Epithelial cell of esophagus (primary cell): ENCODE measurements around the gene SESN3.
"Not testable (repeated sequence)": the region's sequence is repeated elsewhere in the genome, so short reads cannot be mapped to it uniquely, and the experiment has no call there.

Source experiments
- DNase-seq: peaks from one replicate; pipeline ENCODE4 v3.0.0; 2010; ENCODE audit warnings: low read depth
- H3K4me3 ChIP-seq: 2 replicates; pipeline ENCODE4 v1.5.1; 2011; ENCODE audit warnings: mild to moderate bottlenecking, low read length, control low read depth
- TF ChIP-seq, protein P1 (sequence below): IDR thresholded peaks from 2 replicates; pipeline ENCODE4 v1.5.1; 2011; ENCODE audit warnings: low read depth, mild to moderate bottlenecking, low read length, control low read depth, inconsistent platforms; ENCODE audit not compliant: insufficient read depth; ENCODE audit errors: missing control alignments

The SESN3 gene

DNA sequence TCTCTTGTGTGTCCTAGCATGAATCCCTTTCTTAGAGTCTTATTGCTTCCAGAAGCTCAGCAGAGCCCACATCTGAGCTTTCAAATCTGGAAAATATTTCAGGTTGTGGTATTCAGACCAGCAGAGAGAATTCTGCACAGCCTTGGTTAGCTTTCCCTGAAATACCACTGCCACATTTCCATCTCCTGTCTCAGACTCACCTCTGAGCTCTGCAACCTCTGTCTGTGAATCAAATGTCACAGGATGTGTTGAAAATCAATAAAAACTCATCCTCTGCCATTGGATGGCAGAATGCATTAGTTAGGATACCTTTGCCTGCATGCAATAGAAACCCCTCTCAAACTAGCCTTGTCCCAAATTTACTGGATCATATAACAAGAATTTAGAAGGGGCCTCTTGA is 93.7 kb downstream of the SESN3 start:
- H3K4me3 ChIP-seq, result no peak overlapping the region
- DNase-seq, result no peak
- TF ChIP-seq, protein P1, sequence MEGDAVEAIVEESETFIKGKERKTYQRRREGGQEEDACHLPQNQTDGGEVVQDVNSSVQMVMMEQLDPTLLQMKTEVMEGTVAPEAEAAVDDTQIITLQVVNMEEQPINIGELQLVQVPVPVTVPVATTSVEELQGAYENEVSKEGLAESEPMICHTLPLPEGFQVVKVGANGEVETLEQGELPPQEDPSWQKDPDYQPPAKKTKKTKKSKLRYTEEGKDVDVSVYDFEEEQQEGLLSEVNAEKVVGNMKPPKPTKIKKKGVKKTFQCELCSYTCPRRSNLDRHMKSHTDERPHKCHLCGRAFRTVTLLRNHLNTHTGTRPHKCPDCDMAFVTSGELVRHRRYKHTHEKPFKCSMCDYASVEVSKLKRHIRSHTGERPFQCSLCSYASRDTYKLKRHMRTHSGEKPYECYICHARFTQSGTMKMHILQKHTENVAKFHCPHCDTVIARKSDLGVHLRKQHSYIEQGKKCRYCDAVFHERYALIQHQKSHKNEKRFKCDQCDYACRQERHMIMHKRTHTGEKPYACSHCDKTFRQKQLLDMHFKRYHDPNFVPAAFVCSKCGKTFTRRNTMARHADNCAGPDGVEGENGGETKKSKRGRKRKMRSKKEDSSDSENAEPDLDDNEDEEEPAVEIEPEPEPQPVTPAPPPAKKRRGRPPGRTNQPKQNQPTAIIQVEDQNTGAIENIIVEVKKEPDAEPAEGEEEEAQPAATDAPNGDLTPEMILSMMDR, result no peak

GRCh38 chr11:95136747-95137146 is 94.3 kb downstream of the SESN3 start:
- not testable (repeated sequence) for H3K4me3 ChIP-seq, DNase-seq

GRCh38 chr11:95135880-95136279 is 95.1 kb downstream of the SESN3 start:
- H3K4me3 ChIP-seq, result no peak overlapping the region
- DNase-seq, result no peak
- TF ChIP-seq, protein P1, result no peak

DNA sequence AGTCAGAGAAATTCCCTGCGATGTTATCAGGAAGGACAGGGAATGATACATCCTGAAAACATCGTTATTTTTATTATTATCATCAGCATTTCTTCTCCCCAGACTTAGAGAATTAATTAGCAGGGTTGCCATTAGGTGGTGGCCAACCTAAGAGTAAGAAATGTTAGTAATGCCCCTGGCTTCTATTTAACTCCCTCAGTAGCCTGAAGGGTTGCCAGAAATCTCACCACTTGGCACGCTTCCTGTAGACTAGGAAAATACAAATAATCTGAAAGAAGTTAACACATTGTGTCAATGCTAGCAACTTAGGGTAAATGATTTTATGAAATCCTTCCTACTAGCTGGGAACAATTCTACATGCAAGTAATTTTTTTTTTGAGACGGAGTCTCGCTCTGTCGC is 95.8 kb downstream of the SESN3 start:
- peak; percentile 45 for DNase-seq
- TF ChIP-seq, protein P1, result no peak
- H3K4me3 ChIP-seq, result no peak overlapping the region

GRCh38 chr11:95134491-95134890 is 96.5 kb downstream of the SESN3 start:
- TF ChIP-seq, protein P1, result no peak
- peak; percentile 99 for DNase-seq
- no peak overlapping the region for H3K4me3 ChIP-seq

DNA sequence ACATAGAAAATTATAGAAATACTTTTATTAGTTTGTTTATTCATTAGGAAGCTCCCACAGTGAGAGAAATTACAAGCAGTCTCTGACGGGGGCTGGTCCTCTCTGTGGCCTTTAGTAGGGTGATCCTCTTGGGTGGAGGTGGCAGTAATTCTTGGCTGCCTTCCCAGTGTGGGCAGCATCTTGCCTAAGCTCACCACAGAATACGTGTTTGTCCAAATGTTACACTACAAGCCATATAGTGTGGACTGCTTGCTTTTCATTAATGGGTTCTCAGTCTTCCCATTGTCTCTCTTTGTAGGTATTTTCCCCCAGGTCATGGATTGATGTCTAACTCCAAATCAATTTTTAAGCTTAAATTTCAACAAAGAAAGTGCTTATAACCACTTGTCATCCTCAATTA is 98.0 kb downstream of the SESN3 start:
- peak; percentile 69 for DNase-seq
- H3K4me3 ChIP-seq, result no peak overlapping the region
- TF ChIP-seq, protein P1, result no peak

- TF ChIP-seq, protein P1, result no peak
- no peak overlapping the region for H3K4me3 ChIP-seq
- DNase-seq, result no peak
Observed at GRCh38 chr11:95128602-95129001, 102.4 kb downstream of the SESN3 start.

DNA sequence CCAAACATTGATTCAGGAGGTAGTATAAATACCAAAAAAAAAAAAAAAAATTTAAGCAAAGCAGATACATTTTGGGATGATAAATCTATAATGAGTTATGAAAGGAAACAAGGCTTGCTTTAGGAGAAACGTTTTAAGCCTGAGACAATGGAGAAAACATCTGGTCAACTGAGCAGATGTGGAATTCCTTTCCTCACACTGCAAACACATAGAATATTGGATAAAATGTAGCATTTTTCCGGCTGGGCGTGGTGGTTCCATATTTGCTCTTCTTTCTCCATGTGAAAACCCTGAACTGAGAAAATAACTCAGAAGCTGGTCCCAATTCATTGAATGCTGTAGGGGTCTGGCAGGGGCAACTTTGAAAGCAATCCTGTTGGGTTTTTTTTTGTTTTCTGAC is 107.4 kb downstream of the SESN3 start:
- H3K4me3 ChIP-seq, result no peak overlapping the region
- TF ChIP-seq, protein P1, result no peak
- no peak for DNase-seq
